ENCODE results near the gene DCST2.
A peak's percentile ranks its signal among the peaks of the same experiment; 100 is the strongest.

DCST2 gene

GRCh38 chr1:155053531-155054105, 20.0 kb upstream of the DCST2 start:
- peaks cover 20% of the 10 kb centered on the region for H3K27me3 ChIP-seq (ENCODE audit: control insufficient read depth, insufficient read depth, low read length)
- H3K36me3 ChIP-seq (ENCODE audit: control insufficient read depth, insufficient read depth, low read length): peaks cover 13% of the 10 kb centered on the region
- H3K4me3 ChIP-seq (ENCODE audit: low read depth, low read length): no peak overlapping the region
- peaks cover 20% of the 10 kb centered on the region for H3K4me1 ChIP-seq (ENCODE audit: control insufficient read depth, insufficient read depth, low read length)
- H3K27ac ChIP-seq (ENCODE audit: low read depth, low read length): no peak overlapping the region
- no peaks in the 10 kb centered on the region for H3K9me3 ChIP-seq (ENCODE audit: control insufficient read depth, insufficient read depth, low read depth, low read length)
- no peak overlapping the region for H3K9ac ChIP-seq (ENCODE audit: low read length)

- Histone ChIP-seq H3K27ac (ENCODE audit: low read depth, low read length) (no peak overlapping the region), H3K4me3 (ENCODE audit: low read depth, low read length) (peak overlapping the region; percentile 88), H3K9me3 (ENCODE audit: control insufficient read depth, insufficient read depth, low read depth, low read length) (no peaks in the 10 kb centered on the region), H3K9ac (ENCODE audit: low read length) (peak overlapping the region; percentile 30), H3K36me3 (ENCODE audit: control insufficient read depth, insufficient read depth, low read length) (peaks cover 6% of the 10 kb centered on the region; the same call in 1 of the 2 replicates), H3K4me1 (ENCODE audit: control insufficient read depth, insufficient read depth, low read length) (peaks cover 26% of the 10 kb centered on the region), H3K27me3 (ENCODE audit: control insufficient read depth, insufficient read depth, low read length) (peaks cover 20% of the 10 kb centered on the region)
Observed at GRCh38 chr1:155052439-155053395, 19.1 kb upstream of the DCST2 start.

DNA sequence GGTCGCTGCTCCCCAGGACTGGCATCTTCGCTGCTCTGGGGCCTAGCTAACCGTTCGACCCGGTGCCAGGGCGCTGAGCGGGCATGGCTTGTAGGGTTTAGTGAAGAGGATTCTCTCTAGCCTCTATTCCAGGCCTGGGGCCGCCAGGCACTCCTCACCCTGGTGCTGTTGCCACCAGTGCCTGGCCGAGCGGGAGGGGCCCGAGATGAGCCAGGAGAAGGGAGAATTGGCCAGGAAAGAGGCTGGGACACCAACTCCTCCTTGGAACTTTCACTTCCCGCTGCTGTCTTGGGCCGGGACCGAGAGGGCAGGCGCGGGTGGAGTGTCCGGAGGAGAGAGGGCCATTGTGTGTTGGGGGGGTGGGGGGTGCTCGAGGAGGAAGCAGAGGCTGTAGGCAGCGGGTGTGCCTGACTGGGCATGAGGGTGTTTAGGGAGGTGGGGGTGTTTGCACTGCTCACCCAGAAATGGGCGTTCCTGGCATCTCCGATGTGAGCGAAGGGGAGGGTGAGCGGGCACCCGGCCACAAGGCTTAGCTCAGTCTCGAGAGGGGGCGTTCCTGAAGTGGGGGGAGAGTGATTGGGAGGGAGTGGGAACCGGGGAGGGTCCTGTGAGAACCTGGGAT, 18.3 kb upstream of the DCST2 start:
- peaks cover 20% of the 10 kb centered on the region for H3K27me3 ChIP-seq (ENCODE audit: control insufficient read depth, insufficient read depth, low read length)
- peak overlapping the region; percentile 88 for H3K4me3 ChIP-seq (ENCODE audit: low read depth, low read length)
- H3K9ac ChIP-seq (ENCODE audit: low read length): peak overlapping the region; percentile 30
- no peaks in the 10 kb centered on the region for H3K9me3 ChIP-seq (ENCODE audit: control insufficient read depth, insufficient read depth, low read depth, low read length)
- peaks cover 3% of the 10 kb centered on the region; the same call in 1 of the 2 replicates for H3K36me3 ChIP-seq (ENCODE audit: control insufficient read depth, insufficient read depth, low read length)
- no peak overlapping the region for H3K27ac ChIP-seq (ENCODE audit: low read depth, low read length)
- peaks cover 28% of the 10 kb centered on the region for H3K4me1 ChIP-seq (ENCODE audit: control insufficient read depth, insufficient read depth, low read length)

DNA sequence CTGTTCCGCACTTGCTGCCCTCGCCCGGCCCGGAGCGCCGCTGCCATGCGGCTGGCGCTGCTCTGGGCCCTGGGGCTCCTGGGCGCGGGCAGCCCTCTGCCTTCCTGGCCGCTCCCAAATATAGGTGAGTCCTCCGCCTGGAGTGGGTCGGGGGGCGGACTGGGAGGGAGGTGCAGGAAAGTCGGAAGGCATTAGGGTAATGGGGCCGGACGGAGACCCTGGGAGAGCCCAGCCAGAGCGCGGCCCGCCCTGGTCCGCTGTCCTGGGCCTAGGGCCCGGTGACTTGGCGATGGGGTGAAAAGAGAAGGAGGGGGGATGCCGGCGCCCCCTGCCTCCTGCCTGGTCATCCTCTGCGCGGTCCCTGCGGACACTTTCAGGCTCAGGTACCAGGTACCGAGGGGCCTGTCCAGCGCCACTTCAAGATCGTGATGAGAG, 17.8 kb upstream of the DCST2 start:
- peaks cover 3% of the 10 kb centered on the region; the same call in 1 of the 2 replicates for H3K36me3 ChIP-seq (ENCODE audit: control insufficient read depth, insufficient read depth, low read length)
- peak overlapping the region; percentile 88 for H3K4me3 ChIP-seq (ENCODE audit: low read depth, low read length)
- H3K27me3 ChIP-seq (ENCODE audit: control insufficient read depth, insufficient read depth, low read length): peaks cover 20% of the 10 kb centered on the region
- H3K4me1 ChIP-seq (ENCODE audit: control insufficient read depth, insufficient read depth, low read length): peaks cover 28% of the 10 kb centered on the region
- no peak overlapping the region for H3K27ac ChIP-seq (ENCODE audit: low read depth, low read length)
- peak overlapping the region; percentile 29 for H3K9ac ChIP-seq (ENCODE audit: low read length)
- H3K9me3 ChIP-seq (ENCODE audit: control insufficient read depth, insufficient read depth, low read depth, low read length): no peaks in the 10 kb centered on the region

DNA sequence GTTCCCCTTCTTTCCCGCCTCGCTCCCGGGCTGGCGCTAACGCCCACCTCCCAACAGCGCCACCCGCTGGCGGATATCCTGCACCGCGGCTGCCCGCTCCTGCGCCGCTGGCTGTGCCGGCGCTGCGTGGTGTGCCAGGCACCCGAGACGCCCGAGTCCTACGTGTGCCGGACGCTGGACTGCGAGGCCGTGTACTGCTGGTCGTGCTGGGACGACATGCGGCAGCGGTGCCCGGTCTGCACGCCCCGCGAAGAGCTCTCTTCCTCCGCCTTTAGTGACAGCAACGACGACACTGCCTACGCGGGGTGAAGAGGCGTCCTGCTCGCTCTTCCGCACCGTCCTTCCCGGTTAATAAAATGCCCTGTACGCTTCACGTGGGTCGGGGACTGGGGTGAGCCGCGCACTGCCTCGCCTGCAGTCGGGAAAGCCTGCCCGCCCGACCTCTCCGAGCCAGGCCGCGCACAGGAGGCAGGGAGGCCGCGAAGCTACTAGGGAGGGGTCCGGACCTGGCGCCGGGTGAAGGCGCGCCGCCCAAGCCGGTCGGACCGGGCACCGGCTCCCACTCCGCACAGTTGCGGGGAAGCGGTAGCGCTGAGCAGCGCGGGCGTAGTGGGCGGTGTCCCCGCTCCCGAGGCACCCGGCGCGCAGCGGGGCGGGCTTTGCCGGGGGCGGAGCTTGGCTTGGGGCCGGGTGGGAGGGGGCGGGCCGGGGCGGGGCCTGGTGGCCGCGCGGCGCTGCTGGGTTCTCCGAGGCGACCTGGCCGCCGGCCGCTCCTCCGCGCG, 17.2 kb upstream of the DCST2 start, which contains the start of gene ADAM15:
TSS of gene ADAM15 (plus strand) at position 757 of the 782 bp plus-strand sequence. CDS start 71 bp downstream, outside the sequence.
- peak within 1 kb of the TSS; percentile 88 for H3K4me3 ChIP-seq (ENCODE audit: low read depth, low read length)
- H3K27me3 ChIP-seq (ENCODE audit: control insufficient read depth, insufficient read depth, low read length): peaks cover 20% of the 10 kb centered on the region
- H3K4me1 ChIP-seq (ENCODE audit: control insufficient read depth, insufficient read depth, low read length): peaks cover 32% of the 10 kb centered on the region
- peak within 1 kb of the TSS; percentile 24; the same call in 1 of the 2 replicates for H3K27ac ChIP-seq (ENCODE audit: low read depth, low read length)
- peak within 1 kb of the TSS; percentile 78 for H3K9ac ChIP-seq (ENCODE audit: low read length)
- no peaks in the 10 kb centered on the region for H3K36me3 ChIP-seq (ENCODE audit: control insufficient read depth, insufficient read depth, low read length)
- no peaks in the 10 kb centered on the region for H3K9me3 ChIP-seq (ENCODE audit: control insufficient read depth, insufficient read depth, low read depth, low read length)

DNA sequence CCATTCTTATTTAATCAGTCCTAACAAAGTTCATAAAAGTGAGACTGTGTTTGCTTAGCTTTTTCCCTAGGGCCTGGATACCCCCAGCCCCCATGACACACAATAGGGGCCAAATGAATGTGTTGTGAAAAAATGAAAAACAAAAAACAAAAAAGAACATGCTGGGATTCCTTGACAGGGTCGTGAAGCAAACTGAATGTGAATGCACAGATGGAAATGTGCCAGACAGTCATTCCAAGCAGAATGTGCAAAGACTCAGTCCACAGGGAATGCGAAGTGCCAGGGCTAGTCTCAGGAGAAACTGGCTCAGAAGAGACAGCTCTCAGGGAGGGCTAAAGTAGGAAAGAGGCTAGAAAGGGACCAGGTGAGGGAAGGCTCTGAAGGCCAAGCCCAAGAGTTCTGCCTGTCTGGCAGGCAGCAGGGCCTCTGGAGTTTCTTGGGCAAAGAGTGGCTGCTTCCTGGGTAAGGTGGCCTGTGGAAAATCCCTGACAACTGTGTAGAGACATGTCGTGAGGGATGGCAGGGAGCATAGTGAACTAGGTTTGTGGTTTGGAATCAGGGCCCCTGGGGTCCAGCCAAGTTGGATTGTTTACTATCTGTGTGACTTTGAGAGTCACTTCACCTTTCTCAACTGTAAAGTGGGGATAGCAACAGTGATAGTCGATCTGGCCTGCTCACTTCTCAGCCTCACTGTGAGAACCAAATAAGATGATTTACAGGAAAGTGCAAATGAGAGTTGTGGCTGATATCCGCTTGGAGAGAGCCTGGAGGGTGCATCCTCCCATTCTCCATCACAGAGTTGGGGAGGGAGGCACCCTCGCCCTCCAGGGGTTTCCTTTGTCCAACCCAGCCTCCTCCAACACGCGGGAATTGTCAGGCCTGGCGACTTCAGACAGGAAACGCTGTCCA, 16.3 kb upstream of the DCST2 start:
- Histone ChIP-seq H3K9me3 (ENCODE audit: control insufficient read depth, insufficient read depth, low read depth, low read length) (no peaks in the 10 kb centered on the region), H3K4me3 (ENCODE audit: low read depth, low read length) (peak overlapping the region; percentile 88), H3K36me3 (ENCODE audit: control insufficient read depth, insufficient read depth, low read length) (no peaks in the 10 kb centered on the region), H3K4me1 (ENCODE audit: control insufficient read depth, insufficient read depth, low read length) (peaks cover 32% of the 10 kb centered on the region), H3K9ac (ENCODE audit: low read length) (peak overlapping the region; percentile 66), H3K27ac (ENCODE audit: low read depth, low read length) (no peak overlapping the region), H3K27me3 (ENCODE audit: control insufficient read depth, insufficient read depth, low read length) (peaks cover 20% of the 10 kb centered on the region)

DNA sequence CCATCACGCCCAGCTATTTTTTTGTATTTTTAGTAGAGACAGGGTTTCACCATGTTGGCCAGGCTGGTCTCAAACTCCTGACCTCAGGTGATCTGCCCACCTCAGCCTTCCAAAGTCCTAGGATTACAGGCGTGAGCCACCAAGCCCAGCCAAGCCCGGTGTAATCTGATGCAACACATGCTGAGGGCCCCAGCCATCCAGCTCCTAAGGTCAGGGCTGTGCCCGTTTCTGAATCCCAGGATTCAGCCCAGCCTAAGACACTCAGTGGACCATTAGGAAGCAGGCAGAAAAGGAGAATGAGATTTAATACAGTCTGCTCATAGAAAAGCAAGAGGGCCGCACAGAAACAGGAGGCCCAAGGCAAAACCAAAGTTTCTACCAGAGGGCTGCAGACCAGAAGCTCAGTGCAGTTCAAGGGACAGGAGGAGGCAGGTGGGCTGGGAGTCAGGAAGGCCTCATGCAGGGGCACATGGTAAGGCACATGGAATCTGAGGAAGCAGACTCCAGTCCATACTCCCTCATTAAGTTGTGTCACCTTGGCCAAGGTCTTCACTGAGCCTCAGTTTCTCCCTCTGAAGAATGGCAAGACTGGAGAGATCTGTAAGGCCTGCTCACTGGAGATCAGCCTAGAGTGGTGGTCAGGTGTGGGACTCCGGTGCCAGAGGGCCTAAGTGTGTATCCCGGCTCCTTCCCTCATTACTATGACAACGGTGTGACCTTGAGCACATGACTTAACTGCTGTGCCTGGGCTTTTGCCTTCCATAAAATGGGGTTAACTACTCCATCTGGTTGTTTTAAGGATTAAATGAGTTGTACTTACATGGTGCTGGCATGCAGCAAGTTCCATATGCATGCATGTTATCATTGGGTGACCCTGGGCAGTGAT, 15.1 kb upstream of the DCST2 start:
- no peak overlapping the region for H3K4me3 ChIP-seq (ENCODE audit: low read depth, low read length)
- peaks cover 20% of the 10 kb centered on the region for H3K27me3 ChIP-seq (ENCODE audit: control insufficient read depth, insufficient read depth, low read length)
- no peak overlapping the region for H3K27ac ChIP-seq (ENCODE audit: low read depth, low read length)
- H3K4me1 ChIP-seq (ENCODE audit: control insufficient read depth, insufficient read depth, low read length): peaks cover 37% of the 10 kb centered on the region
- H3K9ac ChIP-seq (ENCODE audit: low read length): no peak overlapping the region
- H3K36me3 ChIP-seq (ENCODE audit: control insufficient read depth, insufficient read depth, low read length): no peaks in the 10 kb centered on the region
- H3K9me3 ChIP-seq (ENCODE audit: control insufficient read depth, insufficient read depth, low read depth, low read length): no peaks in the 10 kb centered on the region

GRCh38 chr1:155044812-155045657, 11.5 kb upstream of the DCST2 start:
- Histone ChIP-seq H3K27ac (ENCODE audit: low read depth, low read length) (no peak overlapping the region), H3K9ac (ENCODE audit: low read length) (no peak overlapping the region), H3K4me3 (ENCODE audit: low read depth, low read length) (no peak overlapping the region), H3K4me1 (ENCODE audit: control insufficient read depth, insufficient read depth, low read length) (peaks cover 24% of the 10 kb centered on the region), H3K9me3 (ENCODE audit: control insufficient read depth, insufficient read depth, low read depth, low read length) (no peaks in the 10 kb centered on the region), H3K27me3 (ENCODE audit: control insufficient read depth, insufficient read depth, low read length) (no peaks in the 10 kb centered on the region), H3K36me3 (ENCODE audit: control insufficient read depth, insufficient read depth, low read length) (no peaks in the 10 kb centered on the region)
